HG03139 (cell line): Measurements from ENCODE around the gene NMRAL1.

Experiments used
- ATAC-seq: cut with Tn5 transposase; IDR thresholded peaks from one replicate; pipeline ENCODE4 v1.9.1; 2021; ENCODE audit not compliant: unreplicated experiment

Gene NMRAL1

GRCh38 chr16:4467916-4468315 is 6.5 kb downstream of the NMRAL1 start:
- no peak for ATAC-seq

- ATAC-seq, result no peak
These were observed 8.2 kb downstream of the NMRAL1 start for GRCh38 chr16:4465977-4466779.

- no peak for ATAC-seq
These were observed 10.8 kb downstream of the NMRAL1 start for GRCh38 chr16:4463522-4464163.

- no peak for ATAC-seq
These were observed 13.0 kb downstream of the NMRAL1 start for GRCh38 chr16:4461250-4462085.

GRCh38 chr16:4460936-4461249 is 13.5 kb downstream of the NMRAL1 start:
- ATAC-seq, result no peak

GRCh38 chr16:4455951-4456350 is 18.5 kb downstream of the NMRAL1 start:
- ATAC-seq, result no peak

- no peak for ATAC-seq
These were observed 19.3 kb downstream of the NMRAL1 start for GRCh38 chr16:4455081-4455480.

GRCh38 chr16:4454623-4455022 is 19.8 kb downstream of the NMRAL1 start:
- ATAC-seq, result no peak

GRCh38 chr16:4452674-4453073 is 21.8 kb downstream of the NMRAL1 start:
- no peak for ATAC-seq

- ATAC-seq, result no peak
These were observed 23.4 kb downstream of the NMRAL1 start for GRCh38 chr16:4450931-4451519.

GRCh38 chr16:4450430-4450829 is 24.0 kb downstream of the NMRAL1 start:
- no peak for ATAC-seq

GRCh38 chr16:4443986-4444385 is 30.4 kb downstream of the NMRAL1 start:
- no peak for ATAC-seq

GRCh38 chr16:4443271-4443670 is 31.2 kb downstream of the NMRAL1 start:
- no peak for ATAC-seq

GRCh38 chr16:4442371-4442770 is 32.1 kb downstream of the NMRAL1 start:
- no peak for ATAC-seq

GRCh38 chr16:4437366-4437765 is 37.1 kb downstream of the NMRAL1 start:
- ATAC-seq, result no peak

GRCh38 chr16:4435337-4436067 is 38.9 kb downstream of the NMRAL1 start:
- no peak for ATAC-seq

GRCh38 chr16:4433914-4434787 is 40.3 kb downstream of the NMRAL1 start:
- ATAC-seq, result no peak

GRCh38 chr16:4433228-4433627 is 41.2 kb downstream of the NMRAL1 start:
- ATAC-seq, result no peak

- ATAC-seq, result no peak
These were observed 43.4 kb downstream of the NMRAL1 start for GRCh38 chr16:4431023-4431422.

GRCh38 chr16:4428500-4428899 is 45.9 kb downstream of the NMRAL1 start:
- no peak for ATAC-seq
